ENCODE data around the gene PDIA2.

The PDIA2 gene

GRCh38 chr16:296806-297510 is 14.0 kb downstream of the PDIA2 start:
- TF ChIP-seq CTCF (IDR thresholded peaks at IDR 0.05; ENCODE audit: low read depth, low read length): no peak

GRCh38 chr16:297832-298231 is 14.9 kb downstream of the PDIA2 start:
- no peak for TF ChIP-seq CTCF (IDR thresholded peaks at IDR 0.05; ENCODE audit: low read depth, low read length)

More at GRCh38 chr16:296806-297510, 14.0 kb downstream of the PDIA2 start:
- H3K4me3 ChIP-seq (ENCODE audit: low read depth, low read length): no peak overlapping the region

GRCh38 chr16:301235-301634 is 18.3 kb downstream of the PDIA2 start:
- H3K4me3 ChIP-seq (ENCODE audit: low read depth, low read length): no peak overlapping the region
- TF ChIP-seq CTCF (IDR thresholded peaks at IDR 0.05; ENCODE audit: low read depth, low read length): no peak

More at GRCh38 chr16:297832-298231, 14.9 kb downstream of the PDIA2 start:
- H3K4me3 ChIP-seq (ENCODE audit: low read depth, low read length): no peak overlapping the region

GRCh38 chr16:301950-302349 is 19.0 kb downstream of the PDIA2 start:
- no peak for TF ChIP-seq CTCF (IDR thresholded peaks at IDR 0.05; ENCODE audit: low read depth, low read length)
- no peak overlapping the region for H3K4me3 ChIP-seq (ENCODE audit: low read depth, low read length)

- no peak for TF ChIP-seq CTCF (IDR thresholded peaks at IDR 0.05; ENCODE audit: low read depth, low read length)
- H3K4me3 ChIP-seq (ENCODE audit: low read depth, low read length): no peak overlapping the region
These were observed 21.0 kb downstream of the PDIA2 start for GRCh38 chr16:303760-304505.

GRCh38 chr16:305916-306626 is 23.1 kb downstream of the PDIA2 start:
- no peak overlapping the region for H3K4me3 ChIP-seq (ENCODE audit: low read depth, low read length)
- TF ChIP-seq CTCF (IDR thresholded peaks at IDR 0.05; ENCODE audit: low read depth, low read length): no peak

Measured in WI38 (cell line).